GM12878 (cell line): ENCODE results near the gene CDH16. TPM values are rescaled to one million over a fixed set of nuclear protein-coding genes. Genes with fewer than 3 reads are reported as not detected.

ENCODE experiments used
- ATAC-seq: fragments of 200-7000 bp; cut with Tn5 transposase; 3 replicates; pipeline ENCODE4 v1.9.1; 2020; ENCODE audit warnings: mild to moderate bottlenecking, moderate library complexity
- BruUV-seq: library from RNA; stranded (reverse); fragments of 400-500 nt; replicated peaks from 2 replicates; lab custom pipeline; 2021; lab: Mats Ljungman, UMichigan
- CTCF ChIA-PET: fragments of 300-600 bp; sonication (Branson Sonifier 250); formaldehyde crosslinking; extraction: SDS; loops from one replicate; lab custom pipeline; 2021; ENCODE audit warnings: inconsistent platforms; lab: Yijun Ruan, JAX
- POLR2A ChIA-PET: fragments of 350-600 bp; formaldehyde crosslinking; extraction: SDS; loops from one replicate; lab custom pipeline; 2021; ENCODE audit warnings: inconsistent platforms; lab: Charles Lee
- RAD21 ChIA-PET: fragments of 300-600 bp; sonication (Branson Sonifier 250); formaldehyde crosslinking; loops from one replicate; lab custom pipeline; 2023; ENCODE audit warnings: antibody characterized with exemption; ENCODE audit not compliant: unreplicated experiment; lab: Charles Lee
- SMC1A ChIA-PET: fragments of 300-600 bp; sonication (Branson Sonifier 250); formaldehyde crosslinking; loops from one replicate; lab custom pipeline; 2023; ENCODE audit not compliant: unreplicated experiment, uncharacterized antibody; lab: Charles Lee
- DNase-seq: peaks from one replicate; pipeline ENCODE4 v3.0.0-alpha.2; 2011; ENCODE audit warnings: low read depth, low spot score
- FAIRE-seq: peaks from 3 replicates; lab custom pipeline; 2011; peaks lifted over from hg19 to GRCh38; lab: Jason Lieb, UNC
- H2AFZ ChIP-seq: 2 replicates; pipeline ENCODE4 v1.6.0; 2011; ENCODE audit warnings: low read depth, low read length, control low read depth; ENCODE audit not compliant: control insufficient read depth
- H3K27ac ChIP-seq: 2 replicates; pipeline ENCODE4 v1.5.1; 2011; ENCODE audit warnings: control low read depth; ENCODE audit not compliant: control insufficient read depth, insufficient read depth
- H3K27me3 ChIP-seq, 2 experiments: replicated peaks in 1 of 2; 2 replicates each; pipeline versions ENCODE4 v1.6.0 to v1.6.1; 2011; ENCODE audit warnings: low read length in 1 of 2; ENCODE audit not compliant: control insufficient read depth in 2 of 2, insufficient read depth in 2 of 2
- H3K36me3 ChIP-seq, 2 experiments: 2 replicates each; pipeline ENCODE4 v1.5.1; 2011; ENCODE audit warnings: low read length in 1 of 2; ENCODE audit not compliant: control insufficient read depth in 2 of 2, insufficient read depth in 2 of 2
- H3K4me1 ChIP-seq: 2 replicates; pipeline ENCODE4 v1.6.1; 2011; ENCODE audit warnings: mild to moderate bottlenecking, low read length, moderate library complexity, mixed read lengths; ENCODE audit not compliant: control insufficient read depth, insufficient read depth
- H3K4me2 ChIP-seq: 2 replicates; pipeline ENCODE4 v1.6.0; 2011; ENCODE audit warnings: control low read depth; ENCODE audit not compliant: control insufficient read depth, insufficient read depth
- H3K4me3 ChIP-seq: fragments of 200-600 bp; sonication (generic); 2 replicates; pipeline ENCODE4 v1.5.1; 2016
- H3K79me2 ChIP-seq: 2 replicates; pipeline ENCODE4 v1.6.0; 2011; ENCODE audit warnings: low read length; ENCODE audit not compliant: control insufficient read depth, insufficient read depth
- H3K9ac ChIP-seq: 2 replicates; pipeline ENCODE4 v1.8.0; 2011; ENCODE audit warnings: low read length, control low read depth, mixed read lengths; ENCODE audit not compliant: control insufficient read depth, insufficient read depth
- H3K9me3 ChIP-seq: replicated peaks from 3 replicates; pipeline ENCODE4 v1.5.1; 2011; ENCODE audit warnings: mild to moderate bottlenecking, low read length; ENCODE audit not compliant: control insufficient read depth, insufficient read depth
- H4K20me1 ChIP-seq: 2 replicates; pipeline ENCODE4 v1.6.0; 2011; ENCODE audit not compliant: control insufficient read depth, insufficient read depth
- ATF7 ChIP-seq: fragments of 450-650 bp; IDR thresholded peaks from 2 replicates; pipeline ENCODE4 v1.6.1; 2016; ENCODE audit warnings: low read depth, mild to moderate bottlenecking
- BCL3 ChIP-seq: IDR thresholded peaks from 2 replicates; pipeline ENCODE4 v1.6.1; 2011; ENCODE audit warnings: borderline replicate concordance, low read depth, mild to moderate bottlenecking, moderate library complexity, low read length; ENCODE audit not compliant: insufficient read depth, poor library complexity, severe bottlenecking
- E2F4 ChIP-seq: IDR thresholded peaks from 2 replicates; pipeline ENCODE4 v1.6.1; 2012; ENCODE audit warnings: low read depth, low read length, improper control_type of control experiment
- ESRRA ChIP-seq: IDR thresholded peaks from 2 replicates; pipeline ENCODE4 v1.6.1; 2012; ENCODE audit warnings: mild to moderate bottlenecking, low read length, improper control_type of control experiment
- HDGF ChIP-seq: fragments of 450-650 bp; IDR thresholded peaks from 2 replicates; pipeline ENCODE4 v1.6.1; 2016; ENCODE audit warnings: antibody characterized with exemption
- KLF5 ChIP-seq: fragments of 450-650 bp; IDR thresholded peaks from 2 replicates; pipeline ENCODE4 v1.6.1; 2014; ENCODE audit warnings: mild to moderate bottlenecking; ENCODE audit not compliant: partially characterized antibody
- PAX8 ChIP-seq: fragments of 450-650 bp; IDR thresholded peaks from 2 replicates; pipeline ENCODE4 v1.6.1; 2017; ENCODE audit warnings: mild to moderate bottlenecking, moderate library complexity
- PRDM15 ChIP-seq: fragments of 450-650 bp; formaldehyde crosslinking; IDR thresholded peaks from 2 replicates; pipeline ENCODE4 v1.4.0; 2020; ENCODE audit warnings: mild to moderate bottlenecking, moderate library complexity
- SMAD1 ChIP-seq: fragments of 450-650 bp; IDR thresholded peaks from 2 replicates; pipeline ENCODE4 v1.6.1; 2018; ENCODE audit warnings: mild to moderate bottlenecking, low read depth; ENCODE audit not compliant: partially characterized antibody
- TCF3 ChIP-seq: IDR thresholded peaks from 2 replicates; pipeline ENCODE4 v1.6.1; 2012; ENCODE audit warnings: low read depth, mild to moderate bottlenecking, low read length, borderline replicate concordance; ENCODE audit not compliant: insufficient read depth
- WRNIP1 ChIP-seq: IDR thresholded peaks from 2 replicates; pipeline ENCODE4 v1.6.1; 2011; ENCODE audit warnings: low read depth, low read length, improper control_type of control experiment, borderline replicate concordance
- ZNF384 ChIP-seq: IDR thresholded peaks from 2 replicates; pipeline ENCODE4 v1.6.1; 2012; ENCODE audit warnings: low read depth, mild to moderate bottlenecking, low read length, improper control_type of control experiment, borderline replicate concordance
- WGBS: methylation state at CpG from one replicate; pipeline ENCODE4 v1.1.6; 2016; ENCODE audit warnings: low lambda C conversion rate; ENCODE audit not compliant: insufficient replicate concordance, insufficient coverage; ENCODE audit errors: missing lambda C conversion rate; 5-methylcytosine and 5-hydroxymethylcytosine counted together
- in situ Hi-C: fragments of 300-500 bp; cut with MboI; formaldehyde crosslinking; loops from 9 replicates; pipeline ENCODE4 v1.14.3; 2018; ENCODE audit warnings: mixed read lengths
- intact Hi-C: fragments of 100-400 bp; cut with micrococcal nuclease; formaldehyde crosslinking; loops from one replicate; pipeline ENCODE4 v1.14.2; 2022; ENCODE audit not compliant: unreplicated experiment
- polyA plus RNA-seq, 11 experiments: library from polyadenylated mRNA; depleted of rRNA in 4 of 11; unstranded in 6 of 11; stranded (reverse) in 5 of 11; fragments of >200 nt; fragmentation: Nextera tagmentation in 4 of 11; fragmentation: Illumina TruSeq in 1 of 11; extraction: Ambion mirVana in 4 of 11; extraction: Trizol in 1 of 11; gene quantifications; 1 replicate in 1 of 11; 2 replicates in 10 of 11; pipeline versions ENCODE4 v1.2.1 to v1.2.3, GENCODE V29; 2011 to 2016; ENCODE audit warnings: inconsistent platforms in 2 of 11, missing spikeins in 2 of 11, low read depth in 1 of 11
- total RNA-seq, 4 experiments: library from RNA; depleted of rRNA in 3 of 4; stranded (reverse); fragments of >200 nt in 3 of 4; fragmentation: Illumina TruSeq in 1 of 4; extraction: Trizol in 1 of 4; gene quantifications; 2 replicates each; pipeline versions ENCODE4 v1.2.1 to v1.2.3, GENCODE V29; 2013 to 2021

Gene CDH16
- total and polyA plus RNA-seq, 10 of the 15 experiments (the other 5 are each of a cell fraction or from before 2014, with no cell fraction given), result 0.05 TPM; not detected in 9

DNA sequence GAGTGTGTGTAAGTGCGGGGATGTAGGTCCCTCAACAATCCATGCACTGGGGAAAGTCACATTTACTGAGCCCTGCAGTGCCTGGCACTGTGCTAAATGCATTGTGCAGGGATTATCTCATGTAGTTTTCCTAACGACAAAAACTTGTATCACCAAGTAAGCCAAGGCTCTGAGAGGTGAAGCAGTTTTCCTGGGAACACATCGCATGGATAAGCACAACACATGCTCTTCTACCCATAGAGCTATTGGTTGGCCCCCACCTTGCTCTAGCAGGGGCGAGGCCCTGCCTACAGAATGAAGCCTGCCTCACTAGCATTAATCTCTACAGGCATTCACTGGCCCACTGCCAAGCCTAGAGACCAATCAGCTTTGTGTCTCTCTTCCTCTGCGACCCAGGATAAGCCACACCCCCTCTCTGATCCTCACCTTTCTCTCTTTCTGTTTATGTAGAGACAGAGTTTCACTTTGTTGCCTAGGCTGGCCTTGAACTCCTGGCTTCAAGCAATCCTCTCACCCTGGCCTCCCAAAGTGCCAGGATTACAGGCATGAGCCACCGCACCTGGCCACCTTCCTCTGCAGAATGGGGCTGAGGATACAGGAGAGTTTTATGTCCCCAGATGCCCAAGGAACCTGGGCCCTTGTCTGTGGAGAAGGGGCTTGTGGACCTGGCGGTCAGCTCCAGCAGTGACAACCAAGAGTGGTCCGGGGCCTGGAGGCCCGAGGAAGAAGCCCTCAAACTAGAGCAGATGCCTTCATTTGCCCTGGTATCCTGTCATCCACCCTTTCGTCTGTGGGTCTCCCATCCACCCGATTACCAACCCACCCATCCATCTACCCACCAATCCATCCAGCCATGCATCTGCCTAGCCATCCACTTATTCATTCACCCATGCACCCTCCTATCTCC, 12.8 kb downstream of the CDH16 start:
- H3K36me3 ChIP-seq, result no peaks in the 10 kb centered on the region
- ChIA-PET SMC1A (interaction anchor here (0.8 to 1.1 kb wide), 3 partner anchors 8 to 14 kb away, joined by 3 read pairs; no protein-coding TSS in a partner anchor), CTCF (interaction anchor here (1.3 to 1.7 kb wide), 2 partner anchors 10 to 13 kb away, joined by 3 to 5 read pairs; partner anchors contain the start of gene CDH16), POLR2A (no interaction called here), RAD21 (no interaction called here)
- 46% methylated on average over 11 of the region's 11 CpGs for WGBS
- H3K4me3 ChIP-seq, result no peak overlapping the region
- H3K9ac ChIP-seq, result no peak overlapping the region
- FAIRE-seq, result no peak
- in situ Hi-C loops, result no loop called here
- BruUV-seq, result no TSS peak
- H3K27me3 ChIP-seq, result no peaks in the 10 kb centered on the region; a peak in 1 of 4 replicates
- no peak overlapping the region for H3K4me2 ChIP-seq
- no peak for TF ChIP-seq TCF3
- TF ChIP-seq PAX8, result no peak
- no peak for TF ChIP-seq ZNF384
- no peak for TF ChIP-seq BCL3
- TF ChIP-seq ATF7, result no peak
- no peak for TF ChIP-seq KLF5
- no peak for TF ChIP-seq ESRRA
- no peak for TF ChIP-seq HDGF
- TF ChIP-seq PRDM15 (CRISPR knock-in tag), result no peak
- TF ChIP-seq SMAD1, result no peak
- TF ChIP-seq WRNIP1, result no peak
- no peak for TF ChIP-seq E2F4
- peak; percentile 15; the same call in 2 of the 3 replicates for ATAC-seq
- intact Hi-C loops, result no loop called here
- H3K9me3 ChIP-seq, result no peaks in the 10 kb centered on the region
- no peaks in the 10 kb centered on the region for H3K79me2 ChIP-seq
- peaks cover 4% of the 10 kb centered on the region; the same call in 1 of the 2 replicates for H3K4me1 ChIP-seq
- no peak overlapping the region for H3K27ac ChIP-seq
- DNase-seq, result no peak
- no peaks in the 10 kb centered on the region for H4K20me1 ChIP-seq
- no peak overlapping the region for H2AFZ ChIP-seq
